ENCODE results near the gene NR5A1. TPM values are rescaled to one million over a fixed set of nuclear protein-coding genes. Genes with fewer than 3 reads are reported as not detected.

NR5A1 gene
- total RNA-seq, 1 donor from 2014 or later: not detected

DNA sequence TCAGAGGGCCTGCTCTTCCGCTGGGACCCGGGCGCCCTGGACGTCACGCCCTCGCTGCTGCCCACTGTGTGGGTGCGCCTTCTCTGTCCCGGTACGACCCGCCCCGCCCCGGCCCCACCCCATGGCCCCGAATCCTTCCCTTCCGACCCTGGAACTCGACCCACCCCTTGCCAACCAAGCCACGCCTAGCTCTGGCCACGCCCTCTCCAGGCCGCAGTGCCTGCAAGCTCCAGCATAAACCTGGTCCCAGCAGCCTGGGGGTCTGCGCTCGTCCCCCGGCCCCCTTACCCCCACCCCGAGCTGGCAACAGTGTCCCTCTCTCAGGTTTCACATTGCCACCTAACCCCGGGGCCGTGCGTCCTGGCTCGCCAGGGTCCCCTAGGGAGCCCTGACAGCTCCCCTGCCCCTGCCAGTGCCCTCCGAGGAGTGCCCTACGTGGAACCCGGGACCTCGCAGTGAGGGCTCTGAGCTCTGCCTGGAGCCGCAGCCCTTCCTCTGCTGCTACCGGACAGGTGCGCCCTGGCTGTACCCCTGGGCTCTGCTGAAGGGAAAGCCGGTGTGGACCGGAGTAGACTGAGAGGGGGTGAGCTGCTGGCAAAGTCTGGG lies 53.5 kb downstream of the NR5A1 start:
- intact Hi-C loops (cut with DNase I): no loop called here
- Histone ChIP-seq H3K27ac (no peak overlapping the region), H3K36me3 (no peaks in the 10 kb centered on the region), H3K27me3 (ENCODE audit: low read depth) (peaks cover 54% of the 10 kb centered on the region), H3K9me3 (no peaks in the 10 kb centered on the region), H3K4me3 (no peak overlapping the region), H3K4me1 (no peaks in the 10 kb centered on the region)
- DNase-seq (no peak), ATAC-seq (no peak)
- TF ChIP-seq, protein P1, sequence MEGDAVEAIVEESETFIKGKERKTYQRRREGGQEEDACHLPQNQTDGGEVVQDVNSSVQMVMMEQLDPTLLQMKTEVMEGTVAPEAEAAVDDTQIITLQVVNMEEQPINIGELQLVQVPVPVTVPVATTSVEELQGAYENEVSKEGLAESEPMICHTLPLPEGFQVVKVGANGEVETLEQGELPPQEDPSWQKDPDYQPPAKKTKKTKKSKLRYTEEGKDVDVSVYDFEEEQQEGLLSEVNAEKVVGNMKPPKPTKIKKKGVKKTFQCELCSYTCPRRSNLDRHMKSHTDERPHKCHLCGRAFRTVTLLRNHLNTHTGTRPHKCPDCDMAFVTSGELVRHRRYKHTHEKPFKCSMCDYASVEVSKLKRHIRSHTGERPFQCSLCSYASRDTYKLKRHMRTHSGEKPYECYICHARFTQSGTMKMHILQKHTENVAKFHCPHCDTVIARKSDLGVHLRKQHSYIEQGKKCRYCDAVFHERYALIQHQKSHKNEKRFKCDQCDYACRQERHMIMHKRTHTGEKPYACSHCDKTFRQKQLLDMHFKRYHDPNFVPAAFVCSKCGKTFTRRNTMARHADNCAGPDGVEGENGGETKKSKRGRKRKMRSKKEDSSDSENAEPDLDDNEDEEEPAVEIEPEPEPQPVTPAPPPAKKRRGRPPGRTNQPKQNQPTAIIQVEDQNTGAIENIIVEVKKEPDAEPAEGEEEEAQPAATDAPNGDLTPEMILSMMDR (IDR thresholded peaks at IDR 0.05): no peak

DNA sequence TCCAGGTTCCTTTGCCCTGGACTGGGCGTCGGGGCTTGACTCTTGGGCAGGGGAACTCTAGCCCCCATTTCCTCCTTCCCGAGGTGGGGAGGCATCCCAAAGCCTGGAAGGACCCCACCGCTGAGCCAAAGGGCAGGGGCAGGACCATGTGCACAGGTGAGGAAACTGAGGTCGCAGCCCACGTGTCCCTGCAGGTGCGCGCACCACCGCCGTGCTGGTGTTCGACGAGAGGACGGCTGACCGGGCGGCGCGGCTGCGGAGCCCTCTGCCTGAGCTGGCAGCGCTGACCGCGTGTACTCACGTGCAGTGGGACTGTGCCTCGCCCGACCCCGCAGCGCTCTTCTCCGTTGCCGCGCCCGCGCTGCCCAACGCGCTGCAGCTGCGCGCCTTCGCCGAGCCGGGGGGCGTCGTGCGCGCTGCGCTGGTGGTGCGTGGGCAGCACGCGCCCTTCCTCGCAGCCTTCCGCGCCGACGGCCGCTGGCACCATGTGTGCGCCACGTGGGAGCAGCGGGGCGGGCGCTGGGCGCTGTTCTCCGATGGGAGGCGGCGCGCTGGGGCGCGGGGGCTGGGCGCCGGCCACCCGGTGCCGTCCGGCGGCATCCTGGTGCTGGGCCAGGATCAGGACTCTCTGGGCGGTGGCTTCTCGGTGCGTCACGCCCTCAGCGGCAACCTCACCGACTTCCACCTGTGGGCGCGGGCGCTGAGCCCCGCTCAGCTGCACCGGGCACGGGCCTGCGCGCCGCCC lies 54.2 kb downstream of the NR5A1 start:
- no peak overlapping the region for H3K27ac ChIP-seq
- intact Hi-C loops (cut with DNase I): no loop called here
- no peaks in the 10 kb centered on the region for H3K9me3 ChIP-seq
- peaks cover 57% of the 10 kb centered on the region for H3K27me3 ChIP-seq (ENCODE audit: low read depth)
- no peak for ATAC-seq
- H3K4me1 ChIP-seq: no peaks in the 10 kb centered on the region
- H3K4me3 ChIP-seq: no peak overlapping the region
- TF ChIP-seq, protein P1 (IDR thresholded peaks at IDR 0.05): no peak
- H3K36me3 ChIP-seq: no peaks in the 10 kb centered on the region
- no peak for DNase-seq

DNA sequence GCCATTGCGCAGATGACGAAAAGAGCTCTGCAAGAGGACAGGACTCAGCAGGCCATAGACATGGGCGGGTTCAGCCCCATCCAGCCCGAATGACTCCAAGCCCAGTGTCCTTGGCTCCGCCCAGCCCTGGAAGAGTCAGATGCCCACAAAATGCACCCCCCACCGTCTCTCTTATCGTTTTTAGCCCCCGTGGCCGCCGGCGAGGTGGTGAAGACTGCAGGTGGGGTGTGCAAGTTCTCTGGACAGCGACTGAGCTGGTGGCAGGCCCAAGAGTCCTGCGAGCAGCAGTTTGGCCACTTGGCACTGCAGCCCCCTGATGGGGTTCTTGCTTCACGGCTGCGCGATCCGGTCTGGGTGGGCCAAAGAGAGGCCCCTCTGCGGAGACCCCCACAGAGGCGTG lies 54.9 kb downstream of the NR5A1 start:
- no peaks in the 10 kb centered on the region for H3K4me1 ChIP-seq
- no peaks in the 10 kb centered on the region for H3K9me3 ChIP-seq
- H3K27me3 ChIP-seq (ENCODE audit: low read depth): peaks cover 58% of the 10 kb centered on the region
- intact Hi-C loops (cut with DNase I): no loop called here
- H3K27ac ChIP-seq: no peak overlapping the region
- no peak overlapping the region for H3K4me3 ChIP-seq
- ATAC-seq (no peak), DNase-seq (no peak)
- no peaks in the 10 kb centered on the region for H3K36me3 ChIP-seq
- TF ChIP-seq, protein P1 (IDR thresholded peaks at IDR 0.05): no peak

DNA sequence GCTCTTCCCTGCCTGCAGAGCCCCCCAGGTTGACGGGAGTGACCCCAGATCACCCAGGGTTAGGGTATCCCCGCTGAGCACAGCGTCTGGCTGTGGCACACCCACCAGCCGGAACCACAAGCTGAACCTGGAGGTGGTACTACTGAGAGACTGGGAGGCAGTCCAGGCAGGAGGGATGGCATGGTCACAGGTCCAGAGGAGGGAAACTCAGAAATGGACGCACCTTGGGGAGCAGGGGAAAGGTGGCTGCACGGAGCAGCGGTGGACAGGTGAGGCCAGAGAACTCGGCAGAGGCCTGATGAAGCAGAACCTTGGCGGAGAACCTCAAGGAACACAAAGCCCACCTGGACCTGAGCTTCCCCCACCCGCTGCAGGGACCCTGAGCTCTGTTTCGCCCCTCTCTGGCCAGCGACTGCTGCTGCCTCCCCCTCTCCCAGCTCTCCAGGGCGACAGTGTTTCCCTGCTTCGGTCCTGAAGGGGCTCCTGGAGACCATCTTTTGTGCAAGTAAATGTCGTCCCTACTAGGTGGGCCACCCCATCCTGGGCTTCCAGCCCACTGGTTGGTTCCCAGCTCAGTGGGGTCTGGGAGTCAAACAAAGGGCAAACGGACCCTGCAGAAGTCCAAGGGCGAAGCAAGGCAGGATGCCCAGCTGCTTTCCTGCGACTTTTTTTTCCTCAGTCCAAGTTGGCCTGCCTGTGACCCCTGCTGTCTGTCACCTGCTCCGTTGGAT lies 56.1 kb downstream of the NR5A1 start:
- no peak for DNase-seq
- intact Hi-C loops (cut with DNase I): no loop called here
- Histone ChIP-seq H3K27me3 (ENCODE audit: low read depth) (peaks cover 58% of the 10 kb centered on the region), H3K27ac (no peak overlapping the region), H3K4me1 (no peaks in the 10 kb centered on the region), H3K9me3 (no peaks in the 10 kb centered on the region), H3K4me3 (no peak overlapping the region), H3K36me3 (no peaks in the 10 kb centered on the region)
- TF ChIP-seq, protein P1 (IDR thresholded peaks at IDR 0.05): no peak
- ATAC-seq: no peak

DNA sequence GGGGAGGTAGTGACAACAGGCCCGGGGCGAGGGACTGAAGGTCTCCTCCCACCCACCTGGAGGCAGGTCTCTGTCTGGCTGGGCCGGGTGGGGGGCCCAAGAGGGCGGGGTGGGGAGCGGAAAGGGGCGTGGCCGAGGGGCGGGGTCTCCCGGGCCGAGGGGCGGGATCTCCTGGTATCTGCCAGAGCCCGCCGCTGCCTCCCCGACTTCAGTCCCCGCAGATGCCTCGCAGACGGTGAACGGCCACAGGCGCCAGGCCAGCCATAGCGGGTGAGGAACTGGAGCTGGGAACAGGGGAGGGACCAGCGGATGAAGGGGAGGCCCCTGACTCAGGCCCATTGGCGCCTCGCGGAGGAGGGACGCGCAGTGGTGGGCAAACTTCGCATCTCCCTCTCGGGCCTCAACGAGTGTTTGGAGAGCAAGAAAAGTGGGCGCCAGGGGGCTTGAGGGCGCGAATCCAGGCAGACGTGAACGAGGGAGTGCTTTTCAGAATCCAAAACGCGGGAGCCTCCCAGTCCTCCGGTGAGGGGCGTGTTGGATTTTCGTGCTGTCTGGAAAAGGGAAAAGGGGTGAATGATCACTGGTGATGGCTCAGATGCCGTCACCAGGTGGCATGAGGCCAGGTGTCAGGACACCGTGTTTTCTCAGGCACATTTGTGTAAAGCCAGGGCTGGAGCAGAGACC lies 56.8 kb downstream of the NR5A1 start, which contains the start of gene ADGRD2:
TSS of gene ADGRD2 (plus strand) at position 211 of the 684 bp plus-strand sequence. CDS start 1,216 bp downstream, outside the sequence.
- peaks cover 58% of the 10 kb centered on the region for H3K27me3 ChIP-seq (ENCODE audit: low read depth)
- no peaks in the 10 kb centered on the region for H3K9me3 ChIP-seq
- no peaks in the 10 kb centered on the region for H3K36me3 ChIP-seq
- DNase-seq: no peak
- intact Hi-C loops (cut with DNase I): no loop called here
- H3K27ac ChIP-seq: no peak within 1 kb of the TSS
- H3K4me1 ChIP-seq: no peaks in the 10 kb centered on the region
- no peak for ATAC-seq
- TF ChIP-seq, protein P1 (IDR thresholded peaks at IDR 0.05): no peak
- no peak within 1 kb of the TSS for H3K4me3 ChIP-seq
